HG03354 (cell line): Measurements from ENCODE around the gene MRPL19.

Experiments used
- ATAC-seq: cut with Tn5 transposase; IDR thresholded peaks from one replicate; pipeline ENCODE4 v1.9.1; 2021; ENCODE audit warnings: mild to moderate bottlenecking; ENCODE audit not compliant: unreplicated experiment, poor library complexity, severe bottlenecking

MRPL19 gene

DNA sequence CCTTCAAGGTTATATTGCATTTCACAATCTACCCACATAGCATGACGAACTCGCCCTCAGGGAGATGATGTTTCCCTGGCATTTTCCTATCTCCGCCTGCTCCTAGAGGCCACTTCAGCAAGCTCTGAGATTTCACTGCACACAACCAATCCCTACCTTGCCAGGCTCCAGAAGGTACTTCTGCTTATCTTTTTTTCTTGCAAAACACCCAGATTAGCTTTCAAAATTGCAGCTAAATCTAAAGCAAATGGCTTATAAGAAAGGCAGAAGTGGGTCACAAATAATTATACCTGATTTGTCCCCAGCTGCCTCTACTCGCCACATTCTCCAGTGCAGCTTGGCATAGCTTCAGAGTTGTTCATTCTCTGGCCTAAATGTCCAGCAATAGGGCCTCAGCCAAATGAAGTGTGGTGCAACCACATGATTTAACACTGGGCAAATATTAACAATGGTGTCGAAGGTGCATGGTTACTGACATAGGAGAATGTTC lies 32.4 kb upstream of the MRPL19 start:
- no peak for ATAC-seq

DNA sequence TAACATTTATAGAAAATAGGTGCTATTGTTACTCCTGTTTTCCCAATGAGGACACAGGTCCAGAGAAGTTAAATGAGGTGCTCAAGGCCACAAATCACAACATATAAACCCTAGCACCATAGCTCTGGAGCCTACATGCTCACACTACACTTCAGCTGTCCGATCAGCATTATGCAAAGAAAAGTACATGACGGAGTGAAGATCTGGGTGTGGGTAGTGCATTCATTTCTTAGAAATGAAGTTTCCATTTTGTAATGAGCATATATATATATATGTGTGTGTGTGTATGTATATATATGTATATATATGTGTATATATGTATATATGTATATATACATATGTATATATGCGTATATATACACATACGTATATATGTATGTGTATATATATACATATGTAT lies 30.2 kb upstream of the MRPL19 start:
- ATAC-seq, result no peak

DNA sequence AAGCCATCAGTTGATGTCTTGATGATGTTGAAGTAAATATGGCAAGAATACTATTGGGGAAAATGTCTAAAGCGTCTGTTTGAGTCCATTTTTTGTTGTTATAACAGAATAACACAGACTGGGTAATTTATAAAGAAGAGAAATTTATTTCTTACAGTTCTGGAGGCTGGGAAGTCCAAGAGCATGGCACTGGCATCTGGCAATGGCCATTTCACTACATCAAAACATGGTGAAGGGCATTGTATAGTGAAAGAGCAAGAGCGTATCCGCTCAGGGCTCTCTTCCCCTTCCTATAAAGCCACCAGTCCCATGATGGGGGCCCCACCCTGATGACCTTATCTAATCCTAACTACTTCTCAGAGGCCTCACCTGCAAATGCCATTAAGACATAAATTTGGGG lies 29.6 kb upstream of the MRPL19 start:
- no peak for ATAC-seq

DNA sequence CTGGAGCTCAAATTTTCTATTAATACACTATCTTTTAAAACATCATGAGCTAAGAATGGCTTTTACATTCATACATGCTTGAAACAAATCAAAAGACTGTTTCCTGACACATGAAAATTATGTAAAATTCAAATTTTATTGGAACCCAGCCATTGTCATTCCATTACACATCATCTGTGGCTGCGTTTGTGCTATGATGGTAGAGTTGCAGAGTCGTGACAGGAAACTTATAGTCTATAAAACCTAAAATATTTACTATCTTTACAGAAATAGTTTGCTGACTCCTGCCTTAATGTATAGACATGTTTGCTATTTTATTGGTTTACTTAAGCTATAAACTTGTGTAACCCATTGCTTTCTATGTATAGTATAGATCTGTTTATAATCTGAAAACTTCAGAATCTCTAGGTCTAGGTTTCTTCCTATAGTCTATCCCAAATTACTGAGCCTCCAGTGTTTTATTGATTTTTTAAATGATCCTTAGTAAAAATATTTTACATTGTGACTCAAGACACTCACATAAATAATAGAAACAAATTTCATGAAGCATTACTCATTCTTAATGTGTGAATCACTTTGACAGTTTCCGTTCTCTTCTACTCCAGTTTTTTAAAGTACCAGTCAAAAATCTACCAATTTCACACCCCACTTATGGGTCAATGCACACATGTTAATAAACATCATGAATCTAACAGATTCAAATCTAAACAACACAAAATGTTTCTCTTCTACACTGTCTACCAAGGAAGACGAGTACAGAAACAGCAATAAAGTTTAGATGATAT lies 26.4 kb upstream of the MRPL19 start:
- no peak for ATAC-seq

DNA sequence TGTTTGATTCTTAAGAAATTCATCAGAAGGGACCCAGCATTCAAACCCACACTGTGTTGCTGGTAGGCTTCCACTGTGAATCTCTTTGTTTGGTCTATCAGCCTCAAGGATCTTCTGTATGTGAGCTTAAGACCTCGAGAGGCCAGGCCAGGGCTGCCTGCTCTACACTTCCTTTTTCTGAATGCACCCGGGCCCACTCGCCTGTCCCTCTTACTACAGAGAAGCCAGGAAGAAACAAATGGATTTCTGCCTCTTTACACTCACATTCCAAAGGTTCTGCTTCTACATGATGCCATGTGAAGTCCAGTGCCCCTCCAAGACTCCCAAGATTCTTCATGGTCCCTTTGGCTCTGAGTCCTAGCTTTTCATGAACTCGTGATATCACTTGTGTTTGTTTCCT lies 25.4 kb upstream of the MRPL19 start:
- ATAC-seq, result no peak

DNA sequence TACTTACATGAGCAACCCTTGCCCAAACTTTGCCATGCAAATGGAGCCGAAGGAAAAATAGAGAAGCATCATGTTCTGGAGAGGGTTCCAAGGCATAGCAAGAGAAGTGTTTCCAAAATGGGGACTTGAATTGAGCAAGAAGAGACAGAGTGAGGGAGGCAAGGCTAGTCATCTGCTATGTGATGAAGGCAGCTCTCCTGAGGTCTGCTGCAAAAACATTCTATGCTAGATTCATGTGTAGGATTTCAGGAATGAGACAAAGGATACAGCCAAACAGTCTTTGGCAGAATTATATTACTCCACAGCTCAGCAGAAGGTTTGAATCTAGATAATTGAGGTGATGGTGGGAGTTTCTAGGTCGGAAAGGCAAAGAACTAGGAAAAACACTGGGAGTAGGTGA lies 24.1 kb upstream of the MRPL19 start:
- no peak for ATAC-seq

DNA sequence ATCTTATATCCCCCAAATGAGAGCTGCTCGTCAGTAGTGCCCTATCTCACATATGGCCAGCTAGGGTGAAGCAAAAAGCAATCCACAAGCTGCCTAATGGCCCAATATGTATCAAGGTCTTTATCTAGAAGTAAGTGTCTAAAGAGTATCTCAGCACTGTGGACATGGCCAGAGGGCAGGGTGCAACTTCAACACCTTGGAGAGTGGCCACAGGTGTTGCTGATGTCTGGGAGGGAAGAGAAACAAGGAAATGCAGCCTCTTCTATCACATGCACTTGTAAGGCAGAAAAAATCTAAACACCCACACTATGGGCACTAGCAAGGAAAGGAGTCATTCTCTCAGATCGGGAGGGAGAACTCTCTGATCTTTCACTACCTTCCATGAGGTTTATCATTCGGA lies 23.7 kb upstream of the MRPL19 start:
- no peak for ATAC-seq

DNA sequence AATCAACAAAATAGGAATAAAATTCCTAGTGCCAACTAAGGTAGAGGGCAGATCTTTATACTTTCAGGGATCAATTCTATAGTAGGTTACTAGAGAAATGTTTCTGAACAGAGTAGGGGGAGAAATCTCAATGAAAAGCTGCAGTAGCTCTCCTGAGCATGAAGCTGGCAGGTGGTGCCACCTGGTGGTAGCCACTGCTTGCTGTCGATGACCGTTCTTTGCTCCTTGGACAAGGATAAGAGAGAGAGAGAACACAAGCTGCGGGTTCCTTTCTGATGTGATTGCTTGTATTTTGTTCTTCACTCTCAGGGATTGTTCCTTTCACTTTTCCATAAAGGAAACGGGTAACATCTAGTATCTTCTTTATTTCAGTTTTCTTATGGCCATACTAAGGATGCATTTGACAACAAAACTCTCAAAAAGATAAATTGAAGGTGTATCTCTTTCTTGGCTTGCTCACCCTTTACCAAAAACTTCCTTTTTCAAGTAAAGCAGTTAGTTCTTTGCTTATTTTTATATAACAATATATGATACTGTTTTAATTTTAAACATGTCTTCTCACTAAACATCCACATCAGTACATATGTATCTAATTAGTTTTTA lies 18.6 kb upstream of the MRPL19 start:
- peak; percentile 94 for ATAC-seq

DNA sequence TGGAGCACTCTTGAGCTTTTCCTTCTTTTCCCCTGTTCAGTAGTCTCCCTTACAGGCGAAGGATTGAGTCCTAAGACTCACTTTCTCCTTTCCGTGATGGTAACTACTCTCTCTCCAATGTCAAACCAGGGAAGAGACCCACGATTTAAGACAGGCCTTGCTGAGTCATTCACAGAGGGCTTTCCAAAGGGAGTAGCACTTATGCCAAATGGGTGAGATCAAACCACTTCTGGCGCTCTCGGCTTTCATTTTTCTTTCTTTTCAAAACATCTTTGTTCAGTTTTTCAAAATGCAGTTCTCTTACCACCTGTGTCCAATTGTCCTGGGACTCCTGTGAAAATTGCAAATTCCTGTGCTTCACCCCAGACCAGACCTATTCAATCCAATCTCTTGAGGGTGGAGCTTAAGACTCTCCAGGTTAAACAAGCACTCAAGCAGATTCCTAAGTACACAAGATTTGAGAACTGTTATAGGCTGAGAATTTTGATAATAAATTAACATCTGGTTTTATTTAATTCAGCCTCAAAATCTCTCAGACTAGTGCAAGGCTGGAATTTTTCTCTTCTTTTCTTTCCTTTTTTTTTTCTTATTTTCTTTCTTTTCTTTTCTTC lies 14.4 kb upstream of the MRPL19 start:
- no peak for ATAC-seq

DNA sequence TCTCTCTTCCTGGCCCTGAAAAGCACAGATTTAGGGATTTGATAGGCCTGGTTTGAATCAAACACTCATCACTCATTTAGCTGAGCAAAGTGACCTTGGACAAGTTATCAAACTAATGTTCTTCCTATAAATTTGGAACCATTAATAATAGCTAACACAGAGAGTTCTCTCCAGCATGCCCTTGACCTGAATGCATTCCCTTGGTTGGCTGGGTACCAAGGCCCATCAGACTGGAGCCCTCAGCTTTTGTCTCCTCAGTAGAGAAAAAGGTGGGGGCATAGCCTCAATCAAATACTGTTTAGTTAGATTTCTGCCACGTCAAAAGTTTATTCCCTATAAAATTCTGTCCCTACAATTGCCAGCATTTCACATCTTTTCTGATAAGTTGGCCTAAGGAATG lies 13.8 kb upstream of the MRPL19 start:
- ATAC-seq, result no peak

DNA sequence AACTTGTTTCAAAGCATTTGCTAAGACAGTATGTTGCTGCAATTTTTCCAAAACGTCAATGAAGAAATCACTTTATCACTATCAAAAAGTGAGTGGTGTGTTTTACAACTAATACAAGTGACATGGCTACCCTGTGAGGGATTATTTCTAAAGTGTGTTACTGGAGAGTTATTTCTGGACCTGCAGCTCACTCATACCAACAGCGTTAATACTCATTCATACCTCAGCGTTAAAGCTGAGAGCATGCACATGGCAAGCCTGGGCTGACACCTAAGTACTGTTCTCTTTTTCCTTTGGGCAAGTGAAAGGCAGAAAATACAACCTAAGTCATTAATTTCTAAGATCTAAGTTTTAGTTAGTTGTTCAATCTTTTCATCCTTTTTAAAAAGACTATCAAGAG lies 13.0 kb upstream of the MRPL19 start:
- ATAC-seq, result no peak

DNA sequence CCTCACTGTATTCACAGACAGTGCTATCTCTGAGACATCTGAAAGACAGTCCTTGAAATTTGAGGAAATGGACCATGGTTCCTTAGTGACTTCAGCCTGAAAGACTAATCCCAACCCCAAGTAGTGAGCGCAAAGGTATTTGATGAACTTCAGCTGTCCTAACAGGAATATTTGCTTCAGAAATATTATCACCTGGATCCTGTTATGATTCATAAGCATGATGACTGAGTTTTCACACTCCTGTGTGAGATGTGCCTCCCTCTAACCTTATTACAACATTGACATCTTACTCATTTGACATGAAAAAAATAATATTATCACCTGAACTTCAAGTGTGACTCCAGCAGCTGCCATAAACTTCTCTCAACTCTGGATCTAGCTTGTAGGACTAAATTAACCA lies 11.6 kb upstream of the MRPL19 start:
- no peak for ATAC-seq

DNA sequence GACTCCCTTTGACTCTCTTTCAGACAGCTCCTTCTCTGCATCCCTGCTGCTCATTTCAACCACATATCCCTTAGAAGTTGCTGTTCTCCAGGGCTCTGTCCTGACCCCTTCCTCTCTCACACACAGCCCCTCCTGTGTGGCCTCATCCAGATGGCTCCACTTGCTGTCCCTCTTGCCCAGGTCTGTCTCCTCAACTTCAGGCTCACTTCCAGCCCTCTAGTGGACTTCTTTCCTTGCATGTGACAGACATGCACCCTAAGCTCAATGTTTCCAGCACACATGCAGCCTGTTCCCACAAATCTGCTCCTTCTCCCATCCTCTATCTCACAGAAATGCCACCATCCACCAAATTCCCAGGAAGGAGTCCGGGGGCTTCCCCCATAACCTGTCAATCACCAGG lies 9.0 kb upstream of the MRPL19 start:
- no peak for ATAC-seq

DNA sequence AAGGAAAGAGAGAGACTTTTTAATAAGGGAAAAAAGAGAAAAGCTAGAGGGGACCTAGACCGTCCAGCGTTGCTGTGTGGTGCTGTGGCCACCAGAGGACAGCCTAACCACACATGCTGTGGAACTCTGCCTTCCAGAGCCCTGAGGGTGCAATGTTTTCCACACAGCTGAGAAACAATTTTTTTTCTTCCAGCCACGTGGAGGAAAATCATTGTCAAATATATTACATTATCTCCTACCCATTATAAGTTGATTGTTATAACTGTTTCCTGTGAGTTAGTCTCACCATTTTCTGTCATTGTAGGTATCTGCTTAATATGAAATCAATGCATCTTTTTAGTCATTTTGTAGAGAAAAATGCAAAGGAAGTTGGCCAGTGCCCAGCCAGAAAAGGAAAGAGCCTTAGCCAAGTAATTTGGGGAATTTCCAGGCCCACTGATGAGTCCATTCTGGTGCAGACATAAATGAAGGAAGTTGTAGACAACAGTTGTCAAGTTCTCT lies 5.9 kb upstream of the MRPL19 start:
- ATAC-seq, result peak; percentile 99

DNA sequence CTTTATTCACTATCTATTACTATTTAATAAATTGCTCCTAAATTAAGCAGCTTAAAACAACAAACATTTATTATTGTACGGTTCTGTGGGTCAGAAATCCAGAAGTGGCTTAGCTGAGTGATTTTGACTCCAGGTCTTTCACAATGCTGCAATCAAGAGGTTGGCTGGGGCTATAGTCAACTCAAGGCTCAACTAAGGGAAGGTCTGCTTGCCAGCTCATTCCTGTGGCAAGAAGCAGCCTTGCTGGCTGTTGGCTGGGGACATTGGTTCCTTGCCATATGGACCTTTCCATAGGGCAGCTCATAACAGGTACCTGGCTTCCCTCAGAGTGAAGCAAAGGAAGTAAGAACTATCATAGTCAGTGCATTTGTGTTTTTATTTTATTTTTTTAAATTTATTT lies 5.0 kb upstream of the MRPL19 start:
- no peak for ATAC-seq

DNA sequence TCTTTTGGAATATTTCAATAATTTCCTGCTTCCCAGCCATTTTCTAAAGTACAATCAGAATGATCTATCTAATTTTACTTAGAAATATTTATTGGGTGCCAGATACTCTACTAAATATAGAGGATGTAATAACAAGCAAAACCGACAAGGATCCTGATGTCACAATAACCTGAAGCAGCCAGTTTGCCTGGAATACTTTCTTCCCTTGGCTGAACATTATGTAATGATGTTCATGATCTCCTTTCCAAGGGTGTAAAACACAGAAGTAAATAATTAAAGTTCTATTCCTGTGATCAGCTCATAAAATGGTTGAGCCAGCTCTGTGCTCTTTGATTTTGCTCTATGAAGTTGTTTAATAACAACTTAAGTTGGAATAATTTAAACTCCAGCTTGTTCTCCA lies 2.6 kb upstream of the MRPL19 start:
- no peak for ATAC-seq

DNA sequence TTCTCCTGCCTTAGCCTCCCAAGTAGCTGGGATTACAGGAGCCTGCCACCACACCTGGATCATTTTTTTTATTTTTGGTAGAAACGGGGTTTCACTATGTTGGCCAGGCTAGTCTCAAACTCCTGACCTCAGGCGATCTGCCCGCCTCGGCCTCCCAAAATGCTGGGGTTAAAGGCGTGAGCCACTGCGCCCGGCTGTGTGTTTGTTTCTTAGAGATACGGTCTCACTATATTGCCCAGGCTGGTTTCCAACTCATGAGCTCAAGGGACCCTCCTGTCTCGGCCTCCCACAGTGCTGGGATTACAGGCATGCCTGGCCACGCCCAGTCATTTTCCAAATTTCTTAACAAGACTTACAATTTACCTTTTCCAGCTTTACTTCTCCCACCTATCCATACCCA lies 940 bp upstream of the MRPL19 start:
- no peak for ATAC-seq

DNA sequence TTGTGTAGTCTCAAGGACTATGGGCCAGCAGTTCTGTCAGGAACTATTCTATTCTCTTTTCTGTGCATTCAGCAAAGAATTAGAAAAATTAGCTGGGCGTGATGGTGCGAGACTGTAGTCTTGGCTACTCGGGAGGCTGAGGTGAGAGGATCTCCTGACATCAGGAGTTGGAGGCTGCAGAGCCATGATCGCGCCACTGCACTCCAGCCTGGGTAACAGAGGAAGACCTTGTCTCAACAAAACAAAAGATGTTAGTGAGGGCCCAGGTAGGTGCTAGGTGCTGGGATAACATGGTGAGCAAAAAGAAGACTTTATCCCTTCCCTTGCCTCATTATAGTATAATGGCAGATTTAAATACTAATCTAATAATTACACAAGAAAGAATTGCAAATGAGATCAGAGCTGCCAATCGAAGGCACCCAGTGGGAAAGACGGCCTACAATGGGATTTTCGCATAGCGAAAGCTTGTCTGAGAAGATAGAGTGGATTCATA lies 447 bp upstream of the MRPL19 start:
- ATAC-seq, result peak; percentile 5

DNA sequence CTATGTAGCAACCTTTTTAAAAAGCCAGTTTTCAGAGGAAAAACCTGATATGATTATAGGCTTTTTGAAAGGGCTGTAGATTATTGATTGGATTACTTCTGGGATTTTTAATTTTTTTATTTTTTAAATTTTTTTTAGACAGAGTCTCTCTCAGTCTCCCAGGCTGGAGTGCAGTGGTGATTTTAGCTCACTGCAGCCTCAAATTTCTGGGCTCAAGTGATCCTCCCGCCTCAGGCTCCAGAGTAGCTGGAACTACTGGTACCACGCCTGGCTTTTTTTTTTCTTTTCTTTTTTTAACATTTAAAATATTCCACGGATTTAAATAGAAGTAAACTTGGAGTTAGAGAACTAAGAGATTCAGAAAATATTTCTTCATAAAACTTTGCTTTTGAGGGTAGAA lies 1.2 kb downstream of the MRPL19 start:
- ATAC-seq, result no peak

DNA sequence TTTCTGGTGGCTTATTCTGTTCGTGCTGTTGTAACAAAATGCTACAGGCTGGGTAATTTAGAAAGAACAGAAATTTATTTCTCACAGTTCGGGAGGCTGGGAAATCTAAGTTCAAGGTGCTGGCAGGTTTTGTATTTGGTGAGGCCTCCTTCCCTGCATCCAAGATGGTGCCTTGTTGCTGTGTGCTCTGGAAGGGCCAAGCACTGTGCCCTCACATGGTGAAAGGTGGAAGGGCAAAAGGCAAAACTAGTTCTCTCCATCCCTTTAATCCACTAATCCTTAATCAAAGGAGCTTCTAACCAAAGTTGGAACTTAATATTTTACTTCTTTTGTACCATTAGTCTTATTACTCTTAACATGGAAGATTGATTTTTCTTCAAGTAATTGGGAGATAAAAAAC lies 7.4 kb downstream of the MRPL19 start:
- no peak for ATAC-seq

DNA sequence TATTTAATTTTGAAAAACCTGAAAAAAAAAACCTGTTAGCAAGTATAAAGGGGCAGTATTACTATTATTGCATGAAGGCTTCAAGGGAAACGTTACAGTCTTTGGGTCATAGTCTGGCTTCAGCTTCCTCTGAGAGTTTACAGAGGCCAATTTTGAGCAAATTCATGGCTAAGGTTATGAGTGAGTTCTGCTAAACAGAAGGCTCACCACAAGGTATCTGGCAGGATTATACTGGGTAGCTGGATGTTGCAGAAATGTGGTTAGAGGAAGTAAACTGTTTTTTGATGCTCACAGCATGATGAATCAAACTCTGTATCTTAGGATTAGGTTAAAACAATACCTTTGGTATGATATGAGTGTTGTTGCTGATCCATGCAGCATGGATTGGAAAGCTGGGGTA lies 9.3 kb downstream of the MRPL19 start:
- no peak for ATAC-seq
